HG03159 (cell line): ENCODE data around the gene RNF213.

Experiments used
- ATAC-seq: cut with Tn5 transposase; IDR thresholded peaks from one replicate; pipeline ENCODE4 v1.9.1; 2021; ENCODE audit warnings: mild to moderate bottlenecking, moderate library complexity; ENCODE audit not compliant: unreplicated experiment

Gene RNF213

GRCh38 chr17:80445007-80445725, 184.5 kb downstream of the RNF213 start:
- ATAC-seq: no peak

GRCh38 chr17:80445726-80446110, 185.1 kb downstream of the RNF213 start:
- no peak for ATAC-seq

GRCh38 chr17:80446645-80447405, 186.2 kb downstream of the RNF213 start:
- no peak for ATAC-seq

- ATAC-seq: no peak
These were observed 187.1 kb downstream of the RNF213 start for GRCh38 chr17:80447790-80448189.
